Immature natural killer cell (primary cell): ENCODE measurements around the gene RAB3B. TPM values are rescaled to one million over a fixed set of nuclear protein-coding genes. Genes with fewer than 3 reads are reported as not detected.

Experiments
- polyA plus RNA-seq, 3 donors: library from polyadenylated mRNA; unstranded; fragments of 300-500 nt; fragmentation: Illumina TruSeq; gene quantifications; one replicate each; pipeline ENCODE4 v1.2.3, GENCODE V29; 2021

The RAB3B gene
- polyA plus RNA-seq, 3 donors from 2014 or later, result not detected

Other genes starting within 250 kb of the RAB3B start
- 100 to 1,000 TPM in 1 of 3 donors, 10 to 100 TPM in 2; 66.2 to 101 (median 82.2) TPM for gene NRDC, start 112.0 kb downstream of the RAB3B start, polyA plus RNA-seq
- gene KTI12, start 43.1 kb upstream of the RAB3B start, polyA plus RNA-seq, result 10 to 100 TPM; 28.8 to 31.8 (median 29.1) TPM
- 100 to 1,000 TPM in 1 of 3 donors, 10 to 100 TPM in 2; 75.1 to 108 (median 78.1) TPM for gene TXNDC12, start 64.5 kb upstream of the RAB3B start, polyA plus RNA-seq
- 10 to 100 TPM; 52.6 to 70.0 (median 58.7) TPM for gene BTF3L4, start 65.6 kb upstream of the RAB3B start, polyA plus RNA-seq
- under 1 TPM in 2 of 3 donors, not detected in 1; 0.28 to 0.87 TPM for gene ZFYVE9, start 151.4 kb upstream of the RAB3B start, polyA plus RNA-seq